Effector memory CD4-positive, alpha-beta T cell (primary cell): ENCODE data around the gene PHKA2.

Experiments
- DNase-seq, 3 donors: peaks; one replicate each; pipeline ENCODE4 v3.0.0-alpha.2; 2020
- H3K27ac ChIP-seq: 2 replicates; pipeline ENCODE4 v1.7.0; 2013; ENCODE audit warnings: mild to moderate bottlenecking, low read length, moderate library complexity; ENCODE audit not compliant: insufficient read depth, poor library complexity, severe bottlenecking
- H3K27me3 ChIP-seq: replicated peaks from 2 replicates; pipeline ENCODE4 v1.7.0; 2013; ENCODE audit warnings: mild to moderate bottlenecking, low read length; ENCODE audit not compliant: insufficient read depth, control insufficient read depth, poor library complexity, severe bottlenecking
- H3K36me3 ChIP-seq: 2 replicates; pipeline ENCODE4 v1.7.0; 2013; ENCODE audit warnings: mild to moderate bottlenecking, low read length, moderate library complexity; ENCODE audit not compliant: control insufficient read depth, insufficient read depth
- H3K4me1 ChIP-seq: 2 replicates; pipeline ENCODE4 v1.7.0; 2013; ENCODE audit warnings: low read length, mild to moderate bottlenecking; ENCODE audit not compliant: control insufficient read depth, insufficient read depth, poor library complexity, severe bottlenecking
- H3K4me3 ChIP-seq: 2 replicates; pipeline ENCODE4 v1.7.0; 2013; ENCODE audit warnings: low read length, low read depth, mild to moderate bottlenecking; ENCODE audit not compliant: insufficient read depth, poor library complexity, severe bottlenecking
- H3K9me3 ChIP-seq: 2 replicates; pipeline ENCODE4 v1.7.0; 2013; ENCODE audit warnings: mild to moderate bottlenecking, low read length, moderate library complexity; ENCODE audit not compliant: control insufficient read depth

The PHKA2 gene

GRCh38 chrX:18941896-18942295 lies 42.0 kb downstream of the PHKA2 start:
- no peaks in the 10 kb centered on the region for H3K4me1 ChIP-seq
- H3K9me3 ChIP-seq = no peaks in the 10 kb centered on the region
- no peaks in the 10 kb centered on the region for H3K27me3 ChIP-seq
- H3K36me3 ChIP-seq = peaks cover 9% of the 10 kb centered on the region
- H3K4me3 ChIP-seq = no peak overlapping the region
- DNase-seq = no peak
- no peak overlapping the region for H3K27ac ChIP-seq

- no peaks in the 10 kb centered on the region for H3K27me3 ChIP-seq
- H3K27ac ChIP-seq = no peak overlapping the region
- no peak for DNase-seq
- no peak overlapping the region for H3K4me3 ChIP-seq
- peaks cover 5% of the 10 kb centered on the region for H3K36me3 ChIP-seq
- no peaks in the 10 kb centered on the region for H3K9me3 ChIP-seq
- H3K4me1 ChIP-seq = no peaks in the 10 kb centered on the region
Measured at GRCh38 chrX:18938710-18939109, 45.2 kb downstream of the PHKA2 start.

GRCh38 chrX:18937173-18937572 lies 46.7 kb downstream of the PHKA2 start:
- H3K36me3 ChIP-seq = peaks cover 5% of the 10 kb centered on the region
- H3K27me3 ChIP-seq = no peaks in the 10 kb centered on the region
- no peak overlapping the region for H3K27ac ChIP-seq

GRCh38 chrX:18935893-18936292 lies 48.0 kb downstream of the PHKA2 start:
- no peak for DNase-seq
- Histone ChIP-seq H3K9me3 (no peaks in the 10 kb centered on the region), H3K27me3 (no peaks in the 10 kb centered on the region), H3K36me3 (peaks cover 9% of the 10 kb centered on the region), H3K4me3 (no peak overlapping the region), H3K27ac (no peak overlapping the region), H3K4me1 (no peaks in the 10 kb centered on the region)

More at GRCh38 chrX:18937173-18937572, 46.7 kb downstream of the PHKA2 start:
- no peak for DNase-seq
- H3K9me3 ChIP-seq = no peaks in the 10 kb centered on the region
- H3K4me3 ChIP-seq = no peak overlapping the region
- no peaks in the 10 kb centered on the region for H3K4me1 ChIP-seq

GRCh38 chrX:18934708-18935107 lies 49.2 kb downstream of the PHKA2 start:
- Histone ChIP-seq H3K4me3 (no peak overlapping the region), H3K27me3 (no peaks in the 10 kb centered on the region), H3K4me1 (no peaks in the 10 kb centered on the region), H3K9me3 (no peaks in the 10 kb centered on the region), H3K36me3 (peaks cover 12% of the 10 kb centered on the region), H3K27ac (no peak overlapping the region)
- no peak for DNase-seq

- H3K36me3 ChIP-seq = peaks cover 12% of the 10 kb centered on the region
- H3K27me3 ChIP-seq = no peaks in the 10 kb centered on the region
- H3K4me1 ChIP-seq = no peaks in the 10 kb centered on the region
- H3K27ac ChIP-seq = no peak overlapping the region
- no peak overlapping the region for H3K4me3 ChIP-seq
- no peaks in the 10 kb centered on the region for H3K9me3 ChIP-seq
- DNase-seq = no peak
Measured at GRCh38 chrX:18933617-18934016, 50.3 kb downstream of the PHKA2 start.

- Histone ChIP-seq H3K27ac (no peak overlapping the region), H3K36me3 (peaks cover 8% of the 10 kb centered on the region), H3K4me1 (no peaks in the 10 kb centered on the region), H3K9me3 (no peaks in the 10 kb centered on the region), H3K27me3 (no peaks in the 10 kb centered on the region), H3K4me3 (no peak overlapping the region)
- no peak for DNase-seq
Measured at GRCh38 chrX:18931972-18932371, 51.9 kb downstream of the PHKA2 start.

- Histone ChIP-seq H3K9me3 (no peaks in the 10 kb centered on the region), H3K27me3 (no peaks in the 10 kb centered on the region), H3K4me1 (no peaks in the 10 kb centered on the region), H3K4me3 (no peak overlapping the region), H3K36me3 (peaks cover 7% of the 10 kb centered on the region), H3K27ac (no peak overlapping the region)
- no peak for DNase-seq
Measured at GRCh38 chrX:18929775-18930174, 54.1 kb downstream of the PHKA2 start.

GRCh38 chrX:18927558-18927957 lies 56.4 kb downstream of the PHKA2 start:
- H3K27me3 ChIP-seq = no peaks in the 10 kb centered on the region
- no peaks in the 10 kb centered on the region for H3K9me3 ChIP-seq
- H3K27ac ChIP-seq = no peak overlapping the region
- no peaks in the 10 kb centered on the region for H3K4me1 ChIP-seq
- DNase-seq = no peak
- no peak overlapping the region for H3K4me3 ChIP-seq
- peaks cover 7% of the 10 kb centered on the region for H3K36me3 ChIP-seq

GRCh38 chrX:18924507-18925088 lies 59.3 kb downstream of the PHKA2 start:
- Histone ChIP-seq H3K9me3 (no peaks in the 10 kb centered on the region), H3K4me1 (no peaks in the 10 kb centered on the region), H3K27me3 (no peaks in the 10 kb centered on the region), H3K27ac (no peak overlapping the region), H3K4me3 (no peak overlapping the region), H3K36me3 (no peaks in the 10 kb centered on the region)
- no peak for DNase-seq
